ENCODE measurements around the gene UBB. TPM values are rescaled to one million over a fixed set of nuclear protein-coding genes. Genes with fewer than 3 reads are reported as not detected.

UBB gene
- total RNA-seq, 4 donors from 2014 or later: 535 to 1,039 (median 667) TPM

- intact Hi-C loops (cut with DNase I; ENCODE audit: low total_unique reads): no loop called here
- H3K4me1 ChIP-seq: peaks cover 0 to 11% of the 10 kb centered on the region in 2 donors
- H3K27me3 ChIP-seq: no peaks in the 10 kb centered on the region
- peak within 1 kb of the TSS; percentile 76 to 82 for H3K27ac ChIP-seq
- H3K36me3 ChIP-seq: no peaks in the 10 kb centered on the region
- peak in 1 of 2 donors; percentile 37 for DNase-seq
- TF ChIP-seq POLR2A (IDR thresholded peaks at IDR 0.05) (no peak), CTCF (IDR thresholded peaks at IDR 0.05) (peak in 3 of 4 experiments; percentile 20 to 30 (median 22))
- no peaks in the 10 kb centered on the region for H3K9me3 ChIP-seq
- peak within 1 kb of the TSS; percentile 39 to 55 for H3K4me3 ChIP-seq
These were observed 34.4 kb downstream of the UBB start, which contains the start of gene TRPV2 for GRCh38 chr17:16415031-16415924. TRPV2 (plus strand) TSS chr17:16415571; CDS start chr17:16417669, 2,098 bp downstream.

- no peaks in the 10 kb centered on the region for H3K36me3 ChIP-seq
- H3K4me3 ChIP-seq: no peak overlapping the region
- DNase-seq: no peak
- no peaks in the 10 kb centered on the region for H3K27me3 ChIP-seq
- no peaks in the 10 kb centered on the region for H3K9me3 ChIP-seq
- TF ChIP-seq POLR2A (IDR thresholded peaks at IDR 0.05): no peak
- no peak for TF ChIP-seq CTCF (IDR thresholded peaks at IDR 0.05)
- peak overlapping the region in 1 of 2 donors; percentile 82 for H3K27ac ChIP-seq
- H3K4me1 ChIP-seq: peaks cover 0 to 11% of the 10 kb centered on the region in 2 donors
- intact Hi-C loops (cut with DNase I; ENCODE audit: low total_unique reads): no loop called here
These were observed 36.5 kb downstream of the UBB start for GRCh38 chr17:16417399-16417798.

- intact Hi-C loops (cut with DNase I; ENCODE audit: low total_unique reads): no loop called here
- TF ChIP-seq CTCF (IDR thresholded peaks at IDR 0.05) (no peak), POLR2A (IDR thresholded peaks at IDR 0.05) (no peak)
- Histone ChIP-seq H3K4me3 (no peak overlapping the region), H3K4me1 (peaks cover 0 to 11% of the 10 kb centered on the region in 2 donors), H3K27ac (peak overlapping the region; percentile 12 to 82), H3K9me3 (no peaks in the 10 kb centered on the region), H3K36me3 (no peaks in the 10 kb centered on the region), H3K27me3 (no peaks in the 10 kb centered on the region)
- DNase-seq: no peak
These were observed 37.2 kb downstream of the UBB start for GRCh38 chr17:16417896-16418684.

GRCh38 chr17:16418685-16419068 lies 37.8 kb downstream of the UBB start:
- Histone ChIP-seq H3K36me3 (no peaks in the 10 kb centered on the region), H3K4me3 (no peak overlapping the region), H3K27ac (peak overlapping the region; percentile 45 to 57), H3K27me3 (no peaks in the 10 kb centered on the region), H3K9me3 (no peaks in the 10 kb centered on the region), H3K4me1 (peaks cover 0 to 11% of the 10 kb centered on the region in 2 donors)
- no peak for TF ChIP-seq CTCF (IDR thresholded peaks at IDR 0.05)
- no peak for TF ChIP-seq POLR2A (IDR thresholded peaks at IDR 0.05)
- DNase-seq: no peak
- intact Hi-C loops (cut with DNase I; ENCODE audit: low total_unique reads): no loop called here
